SU-DHL-6 (cell line): ENCODE results near the gene HRK.

Source experiments
- EZH2phosphoT487 ChIP-seq: fragments of 200-600 bp; sonication (generic), shearing (Covaris generic); conservative IDR thresholded peaks from 2 replicates; pipeline ENCODE4 v1.6.1; 2018; ENCODE audit warnings: mild to moderate bottlenecking, antibody characterized with exemption, low read length, moderate library complexity, mixed read lengths
- TF ChIP-seq, protein P1 (sequence below): fragments of 200-600 bp; sonication (generic); IDR thresholded peaks from one replicate; pipeline ENCODE4 v1.5.1; 2017; ENCODE audit warnings: antibody characterized with exemption, mild to moderate bottlenecking, low read length, moderate library complexity; ENCODE audit not compliant: insufficient read depth, poor library complexity, severe bottlenecking

GRCh38 chr12:116927244-116927940 is 46.2 kb upstream of the HRK start:
- TF ChIP-seq, protein P1, sequence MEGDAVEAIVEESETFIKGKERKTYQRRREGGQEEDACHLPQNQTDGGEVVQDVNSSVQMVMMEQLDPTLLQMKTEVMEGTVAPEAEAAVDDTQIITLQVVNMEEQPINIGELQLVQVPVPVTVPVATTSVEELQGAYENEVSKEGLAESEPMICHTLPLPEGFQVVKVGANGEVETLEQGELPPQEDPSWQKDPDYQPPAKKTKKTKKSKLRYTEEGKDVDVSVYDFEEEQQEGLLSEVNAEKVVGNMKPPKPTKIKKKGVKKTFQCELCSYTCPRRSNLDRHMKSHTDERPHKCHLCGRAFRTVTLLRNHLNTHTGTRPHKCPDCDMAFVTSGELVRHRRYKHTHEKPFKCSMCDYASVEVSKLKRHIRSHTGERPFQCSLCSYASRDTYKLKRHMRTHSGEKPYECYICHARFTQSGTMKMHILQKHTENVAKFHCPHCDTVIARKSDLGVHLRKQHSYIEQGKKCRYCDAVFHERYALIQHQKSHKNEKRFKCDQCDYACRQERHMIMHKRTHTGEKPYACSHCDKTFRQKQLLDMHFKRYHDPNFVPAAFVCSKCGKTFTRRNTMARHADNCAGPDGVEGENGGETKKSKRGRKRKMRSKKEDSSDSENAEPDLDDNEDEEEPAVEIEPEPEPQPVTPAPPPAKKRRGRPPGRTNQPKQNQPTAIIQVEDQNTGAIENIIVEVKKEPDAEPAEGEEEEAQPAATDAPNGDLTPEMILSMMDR = no peak
- TF ChIP-seq EZH2phosphoT487 = no peak
